B cell (primary cell): ENCODE measurements around the gene SCAF11. TPM values are rescaled to one million over a fixed set of nuclear protein-coding genes. Genes with fewer than 3 reads are reported as not detected.

Experiments used
- ATAC-seq: fragments of 200-7000 bp; cut with Tn5 transposase; one replicate; pipeline ENCODE4 v1.10.0; 2021; ENCODE audit warnings: low read depth, mild to moderate bottlenecking, moderate number of reproducible peaks, moderate library complexity
- CTCF ChIA-PET: fragments of 350-600 bp; sonication (Branson Sonifier 250); formaldehyde crosslinking; loops from one replicate; lab custom pipeline; 2021; ENCODE audit warnings: antibody characterized with exemption, inconsistent platforms; lab: Charles Lee
- POLR2A ChIA-PET: fragments of 350-600 bp; sonication (Branson Sonifier 250); formaldehyde crosslinking; loops from one replicate; lab custom pipeline; 2021; ENCODE audit warnings: antibody characterized with exemption; lab: Charles Lee
- DNase-seq: peaks from one replicate; pipeline ENCODE4 v3.0.0; 2013
- H2AFZ ChIP-seq: 2 replicates; pipeline ENCODE4 v1.6.1; 2012; ENCODE audit warnings: mild to moderate bottlenecking, low read depth, low read length; ENCODE audit not compliant: insufficient read depth, poor library complexity, severe bottlenecking
- H3K27ac ChIP-seq, 2 donors: 1 replicate in 1 of 2; 2 replicates in 1 of 2; pipeline ENCODE4 v1.5.1; 2012 to 2013; ENCODE audit warnings: low read length in 2 of 2, mild to moderate bottlenecking in 2 of 2, moderate library complexity in 1 of 2
- H3K27me3 ChIP-seq, 4 experiments: fragments of 200-600 bp in 1 of 4; sonication (generic) in 1 of 4; replicated peaks in 1 of 4; 1 replicate in 2 of 4; 2 replicates in 2 of 4; pipeline versions ENCODE4 v1.6.1 to v1.7.0; 2013 to 2016; ENCODE audit warnings: low read length in 3 of 4, mild to moderate bottlenecking in 2 of 4, mixed read lengths in 1 of 4, moderate library complexity in 1 of 4; ENCODE audit not compliant: insufficient read depth in 4 of 4, control insufficient read depth in 3 of 4; ENCODE audit errors: control extremely low read depth in 1 of 4
- H3K36me3 ChIP-seq, 2 experiments: replicated peaks in 1 of 2; 1 replicate in 1 of 2; 2 replicates in 1 of 2; pipeline versions ENCODE4 v1.6.1 to v1.7.1; 2013; ENCODE audit warnings: low read length in 1 of 2; ENCODE audit not compliant: insufficient read depth in 2 of 2, control insufficient read depth in 1 of 2; ENCODE audit errors: control extremely low read depth in 1 of 2, extremely low read depth in 1 of 2
- H3K4me1 ChIP-seq, 2 donors: fragments of 200-600 bp in 1 of 2; sonication (generic) in 1 of 2; 1 replicate in 1 of 2; 2 replicates in 1 of 2; pipeline versions ENCODE4 v1.5.1 to v1.6.1; 2013 to 2017; ENCODE audit warnings: low read length in 2 of 2; ENCODE audit not compliant: control insufficient read depth in 2 of 2, insufficient read depth in 2 of 2
- H3K4me2 ChIP-seq: replicated peaks from 2 replicates; pipeline ENCODE3; 2012; ENCODE audit warnings: mild to moderate bottlenecking, low read depth, low read length; ENCODE audit not compliant: poor library complexity, severe bottlenecking
- H3K4me3 ChIP-seq, 5 experiments: fragments of 200-600 bp in 1 of 5; sonication (generic) in 1 of 5; 1 replicate in 3 of 5; 2 replicates in 2 of 5; pipeline versions ENCODE4 v1.5.1 to v1.7.0; 2011 to 2016; ENCODE audit warnings: low read length in 4 of 5, mild to moderate bottlenecking in 4 of 5, low read depth in 2 of 5, control low read depth in 1 of 5, moderate library complexity in 1 of 5; ENCODE audit not compliant: insufficient read depth in 1 of 5; ENCODE audit errors: control extremely low read depth in 1 of 5, extremely low read depth in 1 of 5
- H3K79me2 ChIP-seq: fragments of 200-600 bp; sonication (generic); one replicate; pipeline ENCODE4 v1.6.0; 2016; ENCODE audit warnings: low read length; ENCODE audit not compliant: control insufficient read depth, insufficient read depth
- H3K9ac ChIP-seq: fragments of 200-600 bp; sonication (generic); 2 replicates; pipeline ENCODE4 v1.6.1; 2017; ENCODE audit warnings: mild to moderate bottlenecking, low read length, moderate library complexity
- H3K9me3 ChIP-seq, 3 donors: one replicate each; pipeline versions ENCODE4 v1.6.1 to v1.7.1; 2013; ENCODE audit warnings: low read length in 2 of 3; ENCODE audit not compliant: control insufficient read depth in 2 of 3, insufficient read depth in 1 of 3; ENCODE audit errors: control extremely low read depth in 1 of 3
- H4K20me1 ChIP-seq: 2 replicates; pipeline ENCODE4 v1.6.0; 2012; ENCODE audit warnings: mild to moderate bottlenecking, low read length; ENCODE audit not compliant: insufficient read depth, control insufficient read depth, poor library complexity, severe bottlenecking
- H3K27ac Mint-ChIP-seq: one replicate; pipeline ENCODE4 v1.8.0; 2021; ENCODE audit warnings: mixed read lengths
- H3K27me3 Mint-ChIP-seq: one replicate; pipeline ENCODE4 v1.8.0; 2021; ENCODE audit warnings: mixed read lengths
- H3K4me1 Mint-ChIP-seq: one replicate; pipeline ENCODE4 v1.8.0; 2021; ENCODE audit warnings: mixed read lengths
- H3K4me3 Mint-ChIP-seq: one replicate; pipeline ENCODE4 v1.8.0; 2021; ENCODE audit warnings: mixed read lengths
- H3K9me3 Mint-ChIP-seq: one replicate; pipeline ENCODE4 v1.8.0; 2022; ENCODE audit warnings: mixed read lengths; ENCODE audit not compliant: insufficient read depth
- CTCF ChIP-seq: fragments of 200-600 bp; IDR thresholded peaks from one replicate; pipeline ENCODE4 v1.8.0; 2022; ENCODE audit warnings: antibody characterized with exemption, mild to moderate bottlenecking
- EZH2 ChIP-seq: IDR thresholded peaks from 2 replicates; pipeline ENCODE4 v1.6.1; 2012; ENCODE audit warnings: borderline replicate concordance, low read depth, mild to moderate bottlenecking, moderate library complexity, low read length; ENCODE audit not compliant: insufficient read depth, poor library complexity, severe bottlenecking
- WGBS: methylation state at CpG from one replicate; pipeline ENCODE4 v1.1.5; 2013; ENCODE audit warnings: missing lambda C conversion rate; ENCODE audit not compliant: insufficient coverage; 5-methylcytosine and 5-hydroxymethylcytosine counted together
- intact Hi-C: fragments of 100-400 bp; cut with micrococcal nuclease; formaldehyde crosslinking; loops from one replicate; pipeline ENCODE4 v1.10.0; 2022
- polyA plus RNA-seq: library from polyadenylated mRNA; depleted of rRNA; stranded (reverse); fragments of >200 nt; gene quantifications from 2 replicates; pipeline ENCODE4 v1.2.3, GENCODE V29; 2012
- total RNA-seq, 2 donors: library from RNA; stranded (reverse); fragments of 120-200 nt in 1 of 2; gene quantifications; 1 replicate in 1 of 2; 2 replicates in 1 of 2; pipeline versions ENCODE4 v1.2.3 to v1.2.4, GENCODE V29; 2013 to 2022

Gene SCAF11
- total and polyA plus RNA-seq, 2 donors (not counting 1 experiment from before 2014, with no cell fraction given): 76.1 to 247 TPM

DNA sequence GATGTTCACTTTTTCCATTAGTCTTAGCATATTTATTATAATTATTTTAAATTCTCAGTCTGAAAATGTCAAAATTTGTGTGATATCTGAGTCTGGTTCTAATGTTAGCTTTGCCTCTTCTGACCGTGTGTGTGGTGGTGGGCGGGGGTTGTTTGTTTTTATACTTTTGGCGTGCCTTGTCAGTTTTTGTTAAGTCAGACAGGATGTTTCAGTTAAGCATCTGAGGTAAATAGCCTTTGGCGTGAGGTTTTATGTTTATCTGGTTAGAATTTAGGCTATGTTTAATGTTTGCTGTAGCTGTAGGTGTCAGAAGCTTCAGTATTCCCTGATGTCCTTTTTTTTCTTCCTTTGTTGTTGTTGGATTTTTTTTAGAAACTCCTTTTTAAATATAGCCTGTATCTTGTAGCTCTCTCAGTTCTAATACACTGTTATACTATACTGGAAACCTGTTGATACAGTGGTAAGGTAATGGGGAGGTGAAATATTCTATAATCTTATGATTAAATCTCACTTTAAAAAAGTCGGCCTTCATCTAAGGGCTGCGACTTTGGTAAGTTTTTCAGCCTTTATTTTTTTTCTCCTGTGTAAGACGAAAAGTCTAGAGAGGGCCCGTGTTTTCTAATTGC lies 111.6 kb downstream of the SCAF11 start:
- no peak for TF ChIP-seq EZH2
- TF ChIP-seq CTCF: no peak
- H3K27ac Mint-ChIP-seq: no peak overlapping the region
- no peak overlapping the region for H3K4me3 ChIP-seq
- H2AFZ ChIP-seq: no peak overlapping the region
- no peak for ATAC-seq
- H4K20me1 ChIP-seq: no peaks in the 10 kb centered on the region
- peaks cover 19 to 41% of the 10 kb centered on the region in 2 experiments for H3K36me3 ChIP-seq
- H3K4me1 ChIP-seq: no peaks in the 10 kb centered on the region
- H3K4me3 Mint-ChIP-seq: no peak overlapping the region
- DNase-seq: no peak
- H3K9me3 Mint-ChIP-seq: no peaks in the 10 kb centered on the region
- peaks cover 0 to 2% (median 0%) of the 10 kb centered on the region in 3 donors for H3K9me3 ChIP-seq
- intact Hi-C loops: no loop called here
- no peaks in the 10 kb centered on the region for H3K4me1 Mint-ChIP-seq
- no peak overlapping the region for H3K9ac ChIP-seq
- H3K27me3 ChIP-seq: no peaks in the 10 kb centered on the region
- CTCF ChIA-PET: no interaction called here
- WGBS: 61% methylated on average over 4 of the region's 8 CpGs
- H3K4me2 ChIP-seq: no peak overlapping the region
- H3K79me2 ChIP-seq: no peaks in the 10 kb centered on the region
- no peaks in the 10 kb centered on the region for H3K27me3 Mint-ChIP-seq
- no peak overlapping the region for H3K27ac ChIP-seq
- POLR2A ChIA-PET: no interaction called here

- CTCF ChIA-PET: interaction anchor here (0.6 kb wide), 1 partner anchor 107 kb away, joined by 3 read pairs; no protein-coding TSS in a partner anchor
Measured at GRCh38 chr12:45877069-45877468, 113.3 kb downstream of the SCAF11 start.

More at GRCh38 chr12:45877069-45877468, 113.3 kb downstream of the SCAF11 start:
- DNase-seq (no peak), ATAC-seq (no peak)
- Mint-ChIP-seq H3K27me3 (no peaks in the 10 kb centered on the region), H3K27ac (no peak overlapping the region), H3K4me3 (no peak overlapping the region), H3K9me3 (no peaks in the 10 kb centered on the region), H3K4me1 (peaks cover 4% of the 10 kb centered on the region)
- WGBS: 100% methylated on average over 4 of the region's 5 CpGs
- POLR2A ChIA-PET: no interaction called here
- Histone ChIP-seq H4K20me1 (no peaks in the 10 kb centered on the region), H3K4me2 (no peak overlapping the region), H3K9ac (no peak overlapping the region), H2AFZ (no peak overlapping the region), H3K27ac (no peak overlapping the region), H3K9me3 (peaks cover 0 to 2% (median 0%) of the 10 kb centered on the region in 3 donors), H3K36me3 (peaks cover 18 to 48% of the 10 kb centered on the region in 2 experiments), H3K4me1 (no peaks in the 10 kb centered on the region), H3K4me3 (no peak overlapping the region), H3K79me2 (no peaks in the 10 kb centered on the region), H3K27me3 (no peaks in the 10 kb centered on the region)
- TF ChIP-seq EZH2 (no peak), CTCF (no peak)
- intact Hi-C loops: no loop called here
